ENCODE results near the gene PLCB1.
"Not testable (repeated sequence)": the region's sequence is repeated elsewhere in the genome, so short reads cannot be mapped to it uniquely, and the experiment has no call there.

Gene PLCB1

DNA sequence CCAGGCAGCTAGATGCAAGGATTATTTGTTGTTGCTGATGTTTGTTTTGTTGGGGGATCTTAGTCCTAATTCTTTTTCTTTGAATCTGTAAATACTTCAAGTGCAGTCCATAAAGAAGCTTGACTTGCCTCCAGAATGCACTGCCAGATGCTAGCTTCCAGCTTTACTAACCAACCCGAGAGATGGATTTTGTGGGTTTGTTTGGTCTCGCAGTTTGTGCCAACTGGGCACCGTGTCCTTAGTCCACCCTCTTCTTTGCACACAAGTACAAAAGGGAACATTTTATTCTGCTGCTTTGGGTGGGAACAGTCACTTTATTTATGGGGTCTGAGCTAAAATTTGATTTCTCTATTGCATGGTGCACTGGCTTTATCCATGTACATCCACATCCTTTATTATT, 212.0 kb downstream of the PLCB1 start:
- H3K4me1 ChIP-seq (ENCODE audit: control insufficient read depth, low read length) = no peaks in the 10 kb centered on the region
- no peaks in the 10 kb centered on the region for H3K79me2 ChIP-seq (ENCODE audit: control insufficient read depth, low read length)
- no peaks in the 10 kb centered on the region for H3K36me3 ChIP-seq (ENCODE audit: control insufficient read depth, low read length)
- H3K27ac ChIP-seq (ENCODE audit: low read depth, low read length) = no peak overlapping the region
- no peak for TF ChIP-seq EZH2phosphoT487 (IDR thresholded peaks at IDR 0.05; ENCODE audit: borderline replicate concordance, low read length)
- TF ChIP-seq, protein P1, sequence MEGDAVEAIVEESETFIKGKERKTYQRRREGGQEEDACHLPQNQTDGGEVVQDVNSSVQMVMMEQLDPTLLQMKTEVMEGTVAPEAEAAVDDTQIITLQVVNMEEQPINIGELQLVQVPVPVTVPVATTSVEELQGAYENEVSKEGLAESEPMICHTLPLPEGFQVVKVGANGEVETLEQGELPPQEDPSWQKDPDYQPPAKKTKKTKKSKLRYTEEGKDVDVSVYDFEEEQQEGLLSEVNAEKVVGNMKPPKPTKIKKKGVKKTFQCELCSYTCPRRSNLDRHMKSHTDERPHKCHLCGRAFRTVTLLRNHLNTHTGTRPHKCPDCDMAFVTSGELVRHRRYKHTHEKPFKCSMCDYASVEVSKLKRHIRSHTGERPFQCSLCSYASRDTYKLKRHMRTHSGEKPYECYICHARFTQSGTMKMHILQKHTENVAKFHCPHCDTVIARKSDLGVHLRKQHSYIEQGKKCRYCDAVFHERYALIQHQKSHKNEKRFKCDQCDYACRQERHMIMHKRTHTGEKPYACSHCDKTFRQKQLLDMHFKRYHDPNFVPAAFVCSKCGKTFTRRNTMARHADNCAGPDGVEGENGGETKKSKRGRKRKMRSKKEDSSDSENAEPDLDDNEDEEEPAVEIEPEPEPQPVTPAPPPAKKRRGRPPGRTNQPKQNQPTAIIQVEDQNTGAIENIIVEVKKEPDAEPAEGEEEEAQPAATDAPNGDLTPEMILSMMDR (IDR thresholded peaks at IDR 0.05; ENCODE audit: low read depth, low read length, poor library complexity, severe bottlenecking) = no peak
- no peaks in the 10 kb centered on the region for H3K27me3 ChIP-seq (ENCODE audit: control insufficient read depth, low read length)
- no peak overlapping the region for H3K4me2 ChIP-seq (ENCODE audit: low read length)
- no peaks in the 10 kb centered on the region for H3K9me3 ChIP-seq (ENCODE audit: control insufficient read depth, insufficient read depth, low read length)
- H3F3A ChIP-seq (ENCODE audit: control insufficient read depth, insufficient read depth) = no peaks in the 10 kb centered on the region
- no peaks in the 10 kb centered on the region for H4K20me1 ChIP-seq (ENCODE audit: control insufficient read depth, insufficient read depth, low read depth, low read length)
- no peak overlapping the region for H3K4me3 ChIP-seq (ENCODE audit: low read length)
- no peaks in the 10 kb centered on the region for H3K9me2 ChIP-seq (replicated peaks; ENCODE audit: control insufficient read depth, low read length)

GRCh38 chr20:8344631-8345030, 212.6 kb downstream of the PLCB1 start:
- H3K4me1 ChIP-seq (ENCODE audit: control insufficient read depth, low read length) = no peaks in the 10 kb centered on the region
- H3K36me3 ChIP-seq (ENCODE audit: control insufficient read depth, low read length) = no peaks in the 10 kb centered on the region
- no peaks in the 10 kb centered on the region for H3K9me2 ChIP-seq (replicated peaks; ENCODE audit: control insufficient read depth, low read length)
- no peaks in the 10 kb centered on the region for H4K20me1 ChIP-seq (ENCODE audit: control insufficient read depth, insufficient read depth, low read depth, low read length)
- no peaks in the 10 kb centered on the region for H3K79me2 ChIP-seq (ENCODE audit: control insufficient read depth, low read length)
- no peak overlapping the region for H3K4me2 ChIP-seq (ENCODE audit: low read length)
- H3F3A ChIP-seq (ENCODE audit: control insufficient read depth, insufficient read depth) = no peaks in the 10 kb centered on the region
- TF ChIP-seq, protein P1 (IDR thresholded peaks at IDR 0.05; ENCODE audit: low read depth, low read length, poor library complexity, severe bottlenecking) = no peak
- TF ChIP-seq EZH2phosphoT487 (IDR thresholded peaks at IDR 0.05; ENCODE audit: borderline replicate concordance, low read length) = no peak
- no peaks in the 10 kb centered on the region for H3K27me3 ChIP-seq (ENCODE audit: control insufficient read depth, low read length)
- H3K9me3 ChIP-seq (ENCODE audit: control insufficient read depth, insufficient read depth, low read length) = no peaks in the 10 kb centered on the region
- H3K27ac ChIP-seq (ENCODE audit: low read depth, low read length) = no peak overlapping the region
- H3K4me3 ChIP-seq (ENCODE audit: low read length) = no peak overlapping the region

- Histone ChIP-seq H3K27me3 (ENCODE audit: control insufficient read depth, low read length) (no peaks in the 10 kb centered on the region), H4K20me1 (ENCODE audit: control insufficient read depth, insufficient read depth, low read depth, low read length) (no peaks in the 10 kb centered on the region), H3K79me2 (ENCODE audit: control insufficient read depth, low read length) (no peaks in the 10 kb centered on the region), H3K4me2 (ENCODE audit: low read length) (no peak overlapping the region), H3K9me3 (ENCODE audit: control insufficient read depth, insufficient read depth, low read length) (no peaks in the 10 kb centered on the region), H3K4me3 (ENCODE audit: low read length) (no peak overlapping the region), H3K27ac (ENCODE audit: low read depth, low read length) (no peak overlapping the region), H3F3A (ENCODE audit: control insufficient read depth, insufficient read depth) (no peaks in the 10 kb centered on the region), H3K9me2 (replicated peaks; ENCODE audit: control insufficient read depth, low read length) (no peaks in the 10 kb centered on the region), H3K36me3 (ENCODE audit: control insufficient read depth, low read length) (no peaks in the 10 kb centered on the region), H3K4me1 (ENCODE audit: control insufficient read depth, low read length) (no peaks in the 10 kb centered on the region)
- TF ChIP-seq EZH2phosphoT487 (IDR thresholded peaks at IDR 0.05; ENCODE audit: borderline replicate concordance, low read length) = no peak
- TF ChIP-seq, protein P1 (IDR thresholded peaks at IDR 0.05; ENCODE audit: low read depth, low read length, poor library complexity, severe bottlenecking) = no peak
These were observed 214.7 kb downstream of the PLCB1 start for GRCh38 chr20:8346700-8347270.

- not testable (repeated sequence) for H3K9me2 ChIP-seq (replicated peaks; ENCODE audit: control insufficient read depth, low read length); H3K4me3 ChIP-seq (ENCODE audit: low read length); H3K27ac ChIP-seq (ENCODE audit: low read depth, low read length); H3K4me1 ChIP-seq (ENCODE audit: control insufficient read depth, low read length); H4K20me1 ChIP-seq (ENCODE audit: control insufficient read depth, insufficient read depth, low read depth, low read length); H3F3A ChIP-seq (ENCODE audit: control insufficient read depth, insufficient read depth); H3K4me2 ChIP-seq (ENCODE audit: low read length); H3K9me3 ChIP-seq (ENCODE audit: control insufficient read depth, insufficient read depth, low read length); H3K27me3 ChIP-seq (ENCODE audit: control insufficient read depth, low read length); H3K36me3 ChIP-seq (ENCODE audit: control insufficient read depth, low read length); H3K79me2 ChIP-seq (ENCODE audit: control insufficient read depth, low read length)
These were observed 218.2 kb downstream of the PLCB1 start for GRCh38 chr20:8350225-8350624.
